NCI-H1048 (cell line): ENCODE results near the gene PPP2R2B.

Experiments
- DNase-seq: peaks from one replicate; lab custom pipeline; 2025; lab: John Stamatoyannopoulos, UW

Gene PPP2R2B

DNA sequence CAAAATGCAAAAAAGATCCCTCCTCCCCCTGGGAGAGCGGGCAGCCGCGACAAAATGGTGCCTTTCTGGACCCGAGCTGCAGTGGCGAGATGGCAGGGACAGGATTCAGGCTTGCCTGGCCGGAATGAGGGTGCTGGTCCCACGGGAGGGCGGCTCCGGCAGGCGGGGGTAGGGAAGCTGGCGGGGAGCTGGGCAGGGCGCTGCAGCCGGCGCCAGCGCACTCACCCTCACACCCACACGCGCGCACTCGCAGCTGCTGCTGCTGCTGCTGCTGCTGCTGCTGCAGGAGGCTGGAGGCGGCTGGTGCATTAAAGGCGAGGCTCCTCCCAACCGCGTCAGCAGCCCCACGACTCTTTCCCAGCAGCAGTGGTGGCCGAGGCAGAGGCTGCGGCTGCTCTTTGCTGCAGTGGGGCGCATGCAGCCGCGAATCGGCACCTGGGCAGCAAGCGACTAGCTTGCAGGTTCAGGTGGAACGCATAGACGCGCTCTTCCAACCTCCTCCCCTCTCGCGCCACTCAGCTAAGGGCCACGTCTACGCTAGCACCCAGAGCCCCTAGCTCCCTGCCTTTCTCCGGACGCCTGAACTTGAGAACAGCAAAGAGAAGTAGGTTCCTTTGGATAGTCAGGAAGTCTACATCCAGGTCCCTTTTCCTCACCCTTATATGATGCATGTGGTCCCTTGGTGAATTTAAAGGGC is at the start of gene PPP2R2B:
TSS of gene PPP2R2B (minus strand) at position 282 of the 697 bp plus-strand sequence.
- no peak for DNase-seq

DNA sequence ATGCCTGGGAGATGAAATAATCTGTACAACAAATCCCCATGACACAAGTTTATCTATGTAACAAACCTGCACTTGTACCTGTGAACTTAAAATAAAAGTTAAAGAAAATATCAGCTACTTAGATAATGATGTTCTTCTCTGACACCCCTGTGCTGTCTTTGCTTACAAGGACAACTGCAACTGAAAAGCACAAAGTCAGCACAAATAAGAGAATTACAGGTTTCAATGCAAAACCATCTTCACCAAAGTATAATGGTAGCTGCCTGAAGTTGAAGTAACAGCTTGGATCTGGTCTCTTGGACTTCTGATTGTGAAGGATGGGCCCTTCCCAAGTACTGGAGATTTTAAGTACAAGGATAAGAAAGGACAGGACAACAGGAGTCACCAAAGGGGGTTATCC is 45.6 kb upstream of the PPP2R2B start:
- no peak for DNase-seq

DNA sequence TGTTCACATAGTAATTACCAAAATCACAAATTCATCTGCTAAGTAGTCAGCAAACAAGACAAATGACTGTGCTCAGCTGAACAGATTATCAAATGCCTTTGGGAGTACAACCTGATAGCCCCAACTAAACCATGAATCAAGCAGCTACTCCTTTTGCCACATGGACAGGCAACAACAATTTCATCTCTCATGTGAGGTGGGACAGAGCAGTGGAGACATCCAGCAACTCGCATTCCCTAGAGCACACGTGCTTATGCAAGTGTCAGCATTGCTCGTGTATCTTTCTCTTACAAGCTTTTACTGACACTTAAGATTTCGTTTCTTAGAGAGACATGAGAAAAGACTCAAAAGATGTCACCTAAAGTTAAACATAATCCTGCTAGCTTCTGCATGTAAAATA is 42.7 kb upstream of the PPP2R2B start:
- DNase-seq, result no peak

DNA sequence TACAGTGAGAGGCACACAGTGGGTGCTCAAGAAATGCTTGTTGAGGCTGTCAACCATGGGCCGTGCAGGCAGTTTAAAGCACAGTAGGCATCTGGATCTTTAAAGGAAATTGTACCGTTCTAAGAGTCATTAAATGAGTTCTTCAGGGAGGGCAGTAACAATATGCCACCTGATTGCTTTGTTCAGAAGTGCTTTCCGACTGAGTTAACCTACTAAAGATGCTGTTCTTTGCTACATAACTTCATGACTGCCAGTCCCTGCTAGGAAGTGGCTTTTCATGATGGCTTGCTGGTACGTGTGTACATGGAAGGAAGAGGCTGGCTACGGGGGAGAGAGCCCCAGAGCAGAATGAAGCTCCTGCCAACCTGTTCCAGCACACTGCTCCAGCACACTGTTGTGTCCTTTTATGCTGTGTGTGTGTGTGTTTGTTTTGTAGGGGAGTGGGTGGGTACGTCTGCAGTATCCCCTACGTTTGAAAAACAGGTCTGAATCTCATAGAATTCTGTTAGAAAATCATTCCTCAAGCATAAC is 41.9 kb upstream of the PPP2R2B start:
- DNase-seq, result no peak

DNA sequence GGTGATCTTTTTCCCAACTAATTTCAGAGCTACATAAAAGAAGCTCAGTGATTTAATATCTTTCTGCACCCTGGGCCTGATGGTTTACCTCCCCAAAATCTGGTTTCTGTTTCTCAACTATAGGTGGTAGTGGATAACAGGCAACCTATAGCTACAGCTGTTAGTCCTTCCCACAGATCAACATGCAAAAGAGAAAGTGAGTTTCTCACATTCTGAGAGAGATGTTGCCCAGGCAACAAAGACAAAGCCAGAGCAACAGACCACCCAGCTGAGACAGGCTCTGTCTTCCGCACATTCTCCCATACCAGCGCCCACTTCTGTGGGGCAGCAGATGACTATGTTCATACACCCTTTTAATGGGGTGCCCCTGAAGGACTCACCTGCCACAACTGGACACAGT is 40.7 kb upstream of the PPP2R2B start:
- no peak for DNase-seq

DNA sequence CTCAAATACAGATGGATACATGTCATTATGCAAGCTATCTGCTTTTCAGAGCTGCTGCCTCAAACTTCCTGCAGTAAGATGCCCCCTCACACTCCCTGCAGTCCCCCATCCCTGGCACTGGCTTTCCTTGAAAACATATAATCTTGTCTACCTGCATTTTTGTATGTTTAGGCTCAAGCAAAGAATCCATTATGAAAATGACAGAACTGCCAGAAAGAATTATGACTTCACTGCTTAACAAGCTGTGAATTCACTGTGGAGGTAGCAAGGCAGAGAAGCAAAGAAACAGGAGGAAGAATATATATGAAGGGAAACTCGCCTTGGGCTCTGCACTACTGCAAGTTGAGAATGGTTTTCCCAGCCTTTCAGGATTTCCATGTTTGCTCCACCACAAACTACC is 39.4 kb upstream of the PPP2R2B start:
- DNase-seq, result no peak

DNA sequence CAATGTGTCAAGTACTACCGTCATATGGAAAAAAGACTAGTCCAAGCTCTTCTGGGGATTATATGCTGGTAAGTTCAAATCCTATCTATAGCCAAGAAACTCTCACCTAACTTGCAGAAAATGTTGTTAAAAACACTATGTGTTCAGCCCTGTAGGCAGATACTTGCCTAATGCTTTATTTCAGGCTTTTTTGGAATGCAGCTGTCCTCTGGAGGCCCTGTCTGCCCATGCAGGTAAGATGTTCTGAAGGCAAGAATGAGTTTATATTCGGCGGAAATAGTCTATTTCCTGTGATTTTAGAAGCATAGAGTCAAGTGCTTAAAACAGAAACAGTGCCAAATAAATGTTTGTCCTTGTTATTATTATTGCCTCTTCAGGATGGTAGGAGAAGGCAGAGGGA is 34.3 kb upstream of the PPP2R2B start:
- DNase-seq, result no peak

DNA sequence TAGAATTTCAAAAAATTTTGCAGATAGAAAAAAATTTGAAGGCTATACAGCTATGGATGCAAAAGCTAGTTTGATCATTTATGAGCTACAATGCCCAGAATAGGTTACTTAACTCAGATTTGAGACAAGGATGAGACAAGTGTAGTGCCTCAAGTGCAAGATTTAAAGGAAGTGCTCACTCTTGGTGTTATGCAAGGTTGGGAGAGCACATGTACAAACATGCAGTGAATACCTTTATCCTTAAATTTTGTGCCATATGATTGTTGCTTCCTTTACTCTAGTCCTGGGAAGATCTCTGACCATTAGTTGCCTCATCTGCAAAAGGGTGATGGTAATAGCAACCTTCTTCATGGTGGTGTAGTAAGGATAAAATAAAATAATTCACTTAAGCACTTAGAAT is 31.7 kb upstream of the PPP2R2B start:
- no peak for DNase-seq

DNA sequence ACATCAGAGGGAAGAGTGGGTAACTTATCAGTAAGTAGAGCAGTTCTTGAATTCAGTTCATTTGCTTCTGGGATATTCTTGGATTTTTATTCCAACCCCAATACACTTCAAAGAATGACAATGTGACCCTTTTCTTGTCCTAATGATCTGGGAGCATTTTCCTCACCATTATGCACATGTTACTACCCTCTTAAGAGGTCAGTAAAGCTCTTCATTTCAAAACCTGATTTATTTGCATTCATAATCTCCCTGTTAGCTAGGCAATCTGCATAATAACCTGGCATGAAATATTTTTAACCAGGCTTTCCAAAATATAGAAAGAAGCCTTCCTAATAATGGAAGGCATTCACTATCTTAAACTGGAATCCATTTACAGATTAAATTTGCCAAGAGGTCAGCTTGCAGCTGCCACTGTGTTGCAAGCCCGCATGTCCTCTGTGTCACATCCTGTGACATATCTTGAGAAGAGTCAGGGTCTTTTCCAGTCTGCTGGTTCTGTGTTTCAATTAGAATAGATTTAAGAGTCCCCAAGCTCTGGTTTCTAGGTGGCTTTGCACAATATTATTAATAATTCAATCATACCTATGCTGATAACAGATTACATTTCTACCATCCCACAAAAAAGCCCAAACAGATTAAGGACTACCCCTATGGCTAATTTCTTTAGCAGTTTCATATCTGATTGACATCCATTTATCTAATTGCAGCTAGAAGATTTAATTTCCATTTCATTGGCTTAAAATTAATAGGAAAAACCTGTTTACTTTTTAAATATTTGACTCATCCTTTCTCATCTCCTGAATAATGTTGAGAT is 30.9 kb upstream of the PPP2R2B start:
- no peak for DNase-seq

DNA sequence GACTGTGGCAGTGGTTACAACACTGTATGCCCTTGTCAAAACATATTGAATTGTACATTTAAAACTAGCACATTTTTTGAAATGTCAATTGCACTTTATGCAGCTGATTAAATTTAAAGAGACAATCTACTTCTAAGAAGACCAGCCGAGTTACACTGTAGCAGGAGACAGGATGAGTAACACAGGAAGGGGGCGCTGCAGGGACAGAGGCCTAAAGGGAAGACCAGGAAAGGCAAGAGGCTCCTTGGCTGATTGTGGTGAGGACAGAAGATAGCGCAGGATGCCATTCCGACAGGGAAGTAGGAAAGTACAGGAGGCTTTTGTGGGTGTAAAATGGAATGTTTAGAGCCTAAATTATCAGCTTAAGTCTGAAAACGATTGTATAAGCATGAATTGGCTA is 28.2 kb upstream of the PPP2R2B start:
- no peak for DNase-seq

DNA sequence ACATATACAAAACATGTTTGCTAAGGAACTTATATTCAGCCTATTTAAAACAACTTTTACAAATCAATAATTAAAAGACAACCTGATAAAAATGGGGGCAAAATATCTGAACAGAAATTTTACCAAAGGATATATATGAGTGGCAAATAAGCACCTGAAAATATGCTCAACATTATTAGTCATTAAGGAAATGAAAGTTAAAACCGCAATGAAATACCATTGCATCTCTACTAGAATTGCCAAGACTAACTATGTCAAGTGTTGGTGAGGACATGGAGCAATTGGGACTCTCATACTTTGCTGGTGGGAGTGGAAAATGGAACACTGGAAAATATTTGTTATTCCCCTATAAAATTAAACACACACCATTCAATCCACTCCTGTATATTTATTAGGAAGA is 26.3 kb upstream of the PPP2R2B start:
- DNase-seq, result no peak

DNA sequence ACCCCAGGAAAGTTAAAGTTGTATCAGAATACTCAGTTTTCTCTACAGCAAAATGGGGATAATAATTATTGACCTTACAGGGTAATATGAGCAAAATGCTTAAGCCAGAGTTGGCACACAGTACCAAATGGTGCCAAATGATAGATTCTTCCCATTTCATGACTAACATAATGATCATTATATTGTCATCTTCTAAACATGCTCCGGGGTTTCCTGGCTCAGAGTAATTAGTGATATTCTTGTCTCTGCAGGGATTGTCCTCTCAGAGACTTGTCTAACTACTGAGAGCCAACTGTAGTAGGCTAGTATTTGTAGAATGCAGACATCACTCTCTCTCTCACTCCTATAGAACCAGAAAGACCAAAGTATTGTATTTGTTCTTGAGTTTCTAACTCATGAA is 25.2 kb upstream of the PPP2R2B start:
- DNase-seq, result no peak

DNA sequence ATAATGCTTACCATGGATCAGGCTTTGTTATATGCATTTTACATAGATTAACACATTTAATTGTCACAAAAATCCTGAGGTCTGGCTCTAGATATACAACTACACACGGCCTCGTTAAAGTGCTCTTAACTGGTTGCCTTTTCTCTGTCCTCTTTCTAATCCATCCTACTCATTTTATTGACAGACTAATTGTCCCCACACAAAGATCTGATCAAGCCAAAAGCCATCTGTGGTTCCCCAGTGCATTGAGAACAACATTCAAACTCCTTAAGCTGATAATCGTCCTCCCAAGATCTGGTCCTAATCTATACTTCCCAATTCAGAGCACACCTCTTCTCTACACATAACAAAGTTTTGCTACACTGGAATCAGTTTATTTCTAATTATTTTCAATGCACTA is 23.9 kb upstream of the PPP2R2B start:
- DNase-seq, result no peak

DNA sequence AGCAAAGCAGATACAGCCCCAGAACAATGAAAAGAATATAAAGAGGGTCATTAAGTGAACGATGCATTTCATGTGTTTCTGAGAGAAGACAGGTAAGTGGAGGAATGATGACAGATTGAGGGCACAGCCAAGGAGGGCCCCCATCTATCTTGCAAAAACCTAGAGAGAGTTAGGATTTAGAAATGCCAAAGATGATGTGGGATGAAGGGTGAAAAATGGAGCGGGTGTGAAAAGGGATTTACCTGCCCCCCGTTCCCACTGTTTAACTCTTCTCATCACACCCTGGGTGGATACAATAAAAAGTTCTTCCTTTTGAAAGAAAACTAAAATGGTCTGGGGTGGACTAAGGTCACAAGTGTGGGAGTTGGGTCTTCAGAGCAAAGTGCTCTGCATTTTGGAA is 18.5 kb upstream of the PPP2R2B start:
- no peak for DNase-seq

DNA sequence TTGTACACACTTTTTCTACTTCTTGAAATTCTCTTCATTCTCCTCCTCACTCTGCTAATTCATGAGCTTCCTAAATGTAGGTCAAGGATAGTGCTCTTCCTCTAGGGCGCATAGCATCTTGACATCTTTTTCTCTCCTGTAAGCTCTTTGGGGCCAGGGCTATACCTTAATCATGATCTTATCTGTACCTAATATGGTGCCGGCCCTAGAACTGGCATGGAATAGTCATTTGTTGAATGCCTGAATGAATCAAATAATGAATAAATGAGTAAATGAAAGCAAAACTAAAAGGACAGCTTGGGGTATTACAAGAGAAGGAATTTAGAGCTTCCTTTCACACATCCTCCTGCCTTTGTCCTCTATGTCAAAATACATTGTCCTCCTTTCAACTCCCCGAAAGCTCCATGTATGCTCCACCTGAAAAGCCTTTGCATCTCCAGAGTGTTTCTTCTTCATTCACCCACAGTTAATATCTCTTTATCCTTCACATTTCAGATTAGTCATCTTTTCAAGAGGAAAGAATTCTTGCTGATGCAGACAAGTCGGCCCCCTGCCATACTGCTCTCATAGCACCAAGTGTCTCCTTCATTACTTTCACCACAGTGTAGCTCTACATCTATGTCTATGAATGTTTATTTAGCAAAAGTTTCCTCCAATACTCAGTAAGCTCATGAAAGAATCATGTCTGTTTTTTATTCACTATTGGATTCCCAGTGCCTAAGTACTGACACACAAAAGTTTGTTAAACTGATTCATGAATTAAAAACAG is 16.4 kb upstream of the PPP2R2B start:
- no peak for DNase-seq

DNA sequence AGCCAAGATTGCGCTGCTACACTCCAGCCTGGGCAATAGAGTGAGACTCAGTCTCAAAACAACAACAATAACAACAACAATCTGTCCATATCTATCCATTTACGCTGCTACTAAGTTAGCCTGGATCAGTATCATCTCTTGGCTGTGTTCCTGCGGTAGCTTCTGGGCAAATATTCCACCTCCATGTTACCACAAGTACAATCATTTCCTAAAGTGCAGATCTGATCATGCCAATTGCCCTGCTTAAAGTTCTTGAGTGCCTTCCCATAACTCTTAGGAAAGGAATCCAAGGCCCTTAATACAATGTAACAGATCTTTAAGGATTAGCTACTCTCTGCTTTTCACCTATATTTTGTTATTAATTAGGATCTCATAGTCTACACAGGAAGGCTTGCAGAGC is 15.4 kb upstream of the PPP2R2B start:
- DNase-seq, result no peak

DNA sequence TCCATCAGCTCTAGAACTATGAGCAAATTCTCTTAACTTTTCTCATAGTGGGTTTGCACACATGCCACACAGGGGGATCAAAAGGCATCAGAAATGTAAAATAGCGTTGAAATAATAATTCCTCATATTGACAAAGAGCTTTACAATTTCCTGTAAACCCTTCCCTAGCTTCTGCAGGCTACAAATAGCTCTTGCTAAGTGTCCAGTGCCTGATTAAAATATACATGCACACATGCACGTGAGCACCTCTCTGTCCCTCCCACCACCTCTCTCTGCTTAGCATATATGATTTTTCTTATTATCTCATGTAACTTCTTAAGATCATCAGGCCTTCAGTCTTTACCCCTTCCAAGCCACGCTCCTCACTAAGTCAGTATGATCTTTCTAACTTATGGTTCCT is 13.7 kb upstream of the PPP2R2B start:
- no peak for DNase-seq

DNA sequence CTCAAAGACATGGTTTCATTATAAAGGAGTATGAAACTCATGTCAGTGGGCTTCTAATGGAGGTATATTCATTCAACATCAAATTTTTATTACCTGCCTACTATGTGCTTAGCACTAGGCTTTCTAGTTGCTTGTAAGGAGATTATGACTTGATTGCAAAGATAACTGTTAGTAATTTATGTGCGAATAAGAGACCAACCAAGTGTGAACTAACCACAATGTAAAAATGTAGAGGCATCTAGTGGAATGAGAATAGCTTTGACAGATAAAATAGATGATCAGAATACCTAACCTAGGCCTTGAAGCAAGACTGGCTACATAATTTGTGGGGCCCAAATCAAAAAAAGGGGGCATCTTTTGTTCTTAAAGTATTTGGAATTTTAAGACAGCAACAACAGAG is 13.0 kb upstream of the PPP2R2B start:
- DNase-seq, result no peak

DNA sequence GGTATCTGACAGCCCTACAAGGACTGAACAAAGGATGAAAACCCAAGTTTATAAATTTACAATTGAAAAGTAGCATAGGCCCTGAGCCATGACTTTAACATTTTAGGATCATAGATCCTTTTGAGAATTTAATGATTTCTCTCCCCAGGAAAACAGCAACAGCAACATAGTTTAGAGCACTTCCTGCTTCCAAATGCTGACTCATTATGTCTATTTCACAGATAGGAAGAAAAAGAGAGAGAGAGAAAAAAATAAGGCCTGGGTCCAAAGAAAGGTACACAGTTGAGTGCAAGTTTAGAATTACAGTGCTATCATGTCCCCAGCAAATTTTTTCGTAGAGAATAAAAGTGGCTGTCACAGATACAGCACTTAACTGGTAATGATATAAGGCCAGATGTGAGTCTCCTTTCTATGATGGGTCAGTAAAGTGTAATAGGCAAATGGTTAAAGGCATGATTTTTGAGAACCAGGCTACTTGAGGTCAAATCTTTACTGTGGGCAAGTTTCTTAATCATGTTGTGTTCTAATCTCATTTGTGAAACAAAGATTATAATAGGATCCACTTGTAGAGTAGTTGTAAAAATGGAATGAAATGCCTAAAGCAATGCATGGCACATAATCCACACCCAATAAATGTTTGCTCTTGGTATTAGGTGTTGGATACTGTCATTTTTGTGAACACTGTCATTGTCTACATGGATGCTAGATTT is 12.3 kb upstream of the PPP2R2B start:
- DNase-seq, result no peak

DNA sequence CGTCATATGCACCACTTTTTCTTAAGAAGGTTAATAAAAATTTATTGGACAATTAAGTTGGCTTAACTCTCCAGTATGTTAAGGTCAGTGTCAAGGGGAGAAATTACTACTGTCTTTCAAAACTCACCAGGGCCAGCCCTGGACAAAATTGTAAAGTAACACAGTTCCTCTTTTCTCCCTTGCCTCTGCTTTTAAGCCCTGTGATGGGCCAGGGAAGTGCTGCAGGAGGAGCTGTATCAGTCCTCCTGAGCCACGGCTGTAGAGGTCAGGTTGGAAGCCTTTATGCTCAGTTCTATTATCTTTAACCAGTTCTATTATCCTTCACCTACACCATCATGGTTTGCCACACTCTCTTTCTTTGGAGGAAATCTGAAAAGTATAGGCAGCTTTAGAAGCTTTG is 11.5 kb upstream of the PPP2R2B start:
- no peak for DNase-seq

DNA sequence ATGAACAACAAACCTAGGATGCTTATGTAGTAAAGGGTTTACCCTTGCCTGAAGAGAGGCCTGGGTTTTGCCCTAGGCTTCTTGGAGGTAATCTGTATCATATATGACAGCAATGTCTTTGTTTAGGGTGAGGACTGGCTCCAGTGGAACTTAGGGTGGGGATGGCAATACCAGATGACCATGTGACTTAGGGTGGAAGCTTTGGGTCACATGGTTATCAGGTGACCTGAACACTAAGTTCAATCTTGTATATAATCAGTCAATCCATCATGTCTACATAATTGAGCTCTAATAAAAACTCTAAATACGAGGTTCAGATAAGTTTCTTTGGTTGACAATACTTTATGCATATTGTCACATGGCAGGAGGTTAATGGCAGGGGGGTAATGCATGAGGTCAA is 10.6 kb upstream of the PPP2R2B start:
- DNase-seq, result no peak

DNA sequence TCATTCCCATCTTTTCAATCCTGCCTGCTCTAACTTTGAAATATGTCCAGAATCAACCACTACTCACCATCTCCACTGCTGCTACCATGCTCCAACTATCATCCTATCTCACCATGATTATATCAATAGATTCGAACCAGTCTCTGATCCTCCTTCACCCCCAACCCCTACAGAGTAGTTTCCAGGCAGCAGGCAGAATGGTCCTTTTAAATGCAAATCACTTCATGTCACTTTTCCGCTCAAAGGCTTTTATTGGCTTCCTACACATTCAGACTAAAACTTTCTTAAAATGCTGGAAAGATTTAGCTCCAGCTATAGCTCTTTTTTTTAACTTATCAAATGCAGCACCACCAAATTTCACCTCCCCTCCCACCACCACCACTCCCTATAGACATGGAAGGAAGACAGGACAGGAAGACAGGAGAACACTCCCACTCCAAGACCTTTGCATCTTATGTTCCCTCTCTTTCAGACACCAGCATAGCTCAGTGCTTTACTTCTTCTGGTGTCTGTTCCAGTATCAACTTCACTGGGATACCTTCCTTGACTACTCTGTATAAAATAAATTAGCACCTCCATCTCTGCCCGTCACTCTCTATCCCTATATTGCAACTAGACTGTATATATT is 9.9 kb upstream of the PPP2R2B start:
- DNase-seq, result no peak
